Measurements from ENCODE around the gene TMEM255A.

The TMEM255A gene

GRCh38 chrX:120264341-120264740, 46.9 kb downstream of the TMEM255A start:
- TF ChIP-seq GLIS3 (CRISPR knock-in tag; IDR thresholded peaks at IDR 0.05), result no peak
- no peak for TF ChIP-seq CSDC2 (CRISPR knock-in tag; IDR thresholded peaks at IDR 0.05)
- ATAC-seq, result no peak

DNA sequence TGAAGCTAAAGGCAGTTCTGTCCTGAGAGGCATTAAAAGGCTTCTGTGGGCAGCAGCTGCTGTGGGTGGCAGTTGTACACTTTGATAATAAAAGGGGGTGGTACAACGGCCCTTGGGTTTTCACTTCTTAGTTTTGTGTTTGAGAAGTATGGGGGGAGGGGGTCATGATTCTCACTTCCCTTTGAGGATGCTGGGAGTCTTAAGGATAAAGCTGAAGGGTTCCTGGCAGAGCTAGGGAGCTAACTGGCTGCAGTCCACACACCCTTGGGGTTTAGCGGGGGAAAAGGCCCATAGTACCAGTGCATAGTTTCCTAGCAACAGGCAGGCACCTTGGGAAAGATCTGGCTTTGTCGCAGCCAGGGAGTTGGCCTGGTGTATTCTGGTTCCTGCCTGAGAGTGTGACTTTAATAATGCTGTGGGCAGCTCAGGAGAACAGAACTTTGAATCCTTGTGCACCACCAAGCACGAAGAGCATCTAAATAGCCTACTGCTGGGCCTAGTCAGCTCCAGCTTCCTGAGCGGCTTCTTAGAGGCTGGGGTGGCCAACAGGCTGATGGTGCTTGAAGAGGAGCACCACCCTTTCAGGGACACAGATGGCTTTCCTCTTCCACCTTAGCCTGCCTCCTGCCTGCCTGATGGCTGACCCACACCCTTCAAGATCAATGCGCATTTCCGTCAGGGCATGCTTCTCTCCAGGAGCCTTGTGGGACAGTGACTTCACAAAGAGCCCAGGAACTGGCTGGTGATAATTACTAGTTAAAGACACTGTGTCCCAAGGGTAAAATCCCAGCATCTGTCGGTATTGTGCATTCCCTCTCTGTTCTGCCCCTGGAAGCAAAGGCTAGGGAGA, 48.2 kb downstream of the TMEM255A start:
- TF ChIP-seq ZNF8 (CRISPR knock-in tag; IDR thresholded peaks at IDR 0.05) (no peak), ISL1 (CRISPR knock-in tag; IDR thresholded peaks at IDR 0.05) (no peak), ZNF565 (CRISPR knock-in tag; conservative IDR thresholded peaks at IDR 0.05; ENCODE audit: low read depth) (no peak), RARB (CRISPR knock-in tag; IDR thresholded peaks at IDR 0.05) (no peak), ESRRG (CRISPR knock-in tag; IDR thresholded peaks at IDR 0.05) (no peak), GLIS3 (CRISPR knock-in tag; IDR thresholded peaks at IDR 0.05) (no peak), ZNF70 (CRISPR knock-in tag; IDR thresholded peaks at IDR 0.05) (no peak), CSDC2 (CRISPR knock-in tag; IDR thresholded peaks at IDR 0.05) (no peak), PPARA (CRISPR knock-in tag; IDR thresholded peaks at IDR 0.05; ENCODE audit: borderline replicate concordance) (no peak), ZFP30 (CRISPR knock-in tag; IDR thresholded peaks at IDR 0.05) (no peak), SNAI2 (CRISPR knock-in tag; IDR thresholded peaks at IDR 0.05) (no peak), TOX (CRISPR knock-in tag; IDR thresholded peaks at IDR 0.05; ENCODE audit: borderline replicate concordance) (no peak), CREB5 (CRISPR knock-in tag; IDR thresholded peaks at IDR 0.05; ENCODE audit: low read depth) (no peak), BACH2 (CRISPR knock-in tag; IDR thresholded peaks at IDR 0.05; ENCODE audit: borderline replicate concordance) (no peak), ZC3H10 (CRISPR knock-in tag; IDR thresholded peaks at IDR 0.05) (no peak), ZFP3 (CRISPR knock-in tag; IDR thresholded peaks at IDR 0.05) (no peak)
- TF ChIP-seq, protein P1, sequence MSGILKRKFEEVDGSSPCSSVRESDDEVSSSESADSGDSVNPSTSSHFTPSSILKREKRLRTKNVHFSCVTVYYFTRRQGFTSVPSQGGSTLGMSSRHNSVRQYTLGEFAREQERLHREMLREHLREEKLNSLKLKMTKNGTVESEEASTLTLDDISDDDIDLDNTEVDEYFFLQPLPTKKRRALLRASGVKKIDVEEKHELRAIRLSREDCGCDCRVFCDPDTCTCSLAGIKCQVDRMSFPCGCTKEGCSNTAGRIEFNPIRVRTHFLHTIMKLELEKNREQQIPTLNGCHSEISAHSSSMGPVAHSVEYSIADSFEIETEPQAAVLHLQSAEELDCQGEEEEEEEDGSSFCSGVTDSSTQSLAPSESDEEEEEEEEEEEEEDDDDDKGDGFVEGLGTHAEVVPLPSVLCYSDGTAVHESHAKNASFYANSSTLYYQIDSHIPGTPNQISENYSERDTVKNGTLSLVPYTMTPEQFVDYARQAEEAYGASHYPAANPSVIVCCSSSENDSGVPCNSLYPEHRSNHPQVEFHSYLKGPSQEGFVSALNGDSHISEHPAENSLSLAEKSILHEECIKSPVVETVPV (CRISPR knock-in tag; IDR thresholded peaks at IDR 0.05), result no peak
- no peak for ATAC-seq

DNA sequence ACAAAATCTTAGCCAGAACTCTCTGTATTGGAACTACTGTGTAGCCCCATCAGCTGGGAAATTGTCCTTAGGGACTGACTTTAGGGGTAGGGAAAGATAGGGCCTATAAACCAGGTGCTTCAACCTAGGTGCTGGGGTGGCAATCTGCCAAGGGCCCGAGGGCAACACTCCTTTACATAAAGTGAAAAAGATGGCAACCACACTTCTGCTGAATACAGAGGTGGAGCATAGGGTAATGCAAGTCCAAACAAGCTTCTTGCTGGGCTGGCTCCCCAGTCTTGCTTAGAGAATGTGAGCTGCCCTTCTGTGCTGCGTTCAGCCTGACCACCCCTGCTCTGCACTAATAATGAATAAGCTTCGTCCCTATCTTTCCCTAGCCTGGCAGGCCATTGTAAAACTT, 50.9 kb downstream of the TMEM255A start:
- ATAC-seq, result no peak
- TF ChIP-seq ARNTL (CRISPR knock-in tag; IDR thresholded peaks at IDR 0.05; ENCODE audit: borderline replicate concordance, low read depth) (no peak), BACH2 (CRISPR knock-in tag; IDR thresholded peaks at IDR 0.05; ENCODE audit: borderline replicate concordance) (no peak), TSHZ2 (CRISPR knock-in tag; IDR thresholded peaks at IDR 0.05) (no peak), SNAI2 (CRISPR knock-in tag; IDR thresholded peaks at IDR 0.05) (no peak), TOX (CRISPR knock-in tag; IDR thresholded peaks at IDR 0.05; ENCODE audit: borderline replicate concordance) (no peak), OSR1 (CRISPR knock-in tag; IDR thresholded peaks at IDR 0.05) (no peak), ZFP3 (CRISPR knock-in tag; IDR thresholded peaks at IDR 0.05) (no peak), CREB5 (CRISPR knock-in tag; IDR thresholded peaks at IDR 0.05; ENCODE audit: low read depth) (no peak), ZNF565 (CRISPR knock-in tag; conservative IDR thresholded peaks at IDR 0.05; ENCODE audit: low read depth) (no peak), ISL1 (CRISPR knock-in tag; IDR thresholded peaks at IDR 0.05) (no peak), TCF4 (CRISPR knock-in tag; IDR thresholded peaks at IDR 0.05; ENCODE audit: borderline replicate concordance) (no peak), RARB (CRISPR knock-in tag; IDR thresholded peaks at IDR 0.05) (no peak)
- TF ChIP-seq, protein P2, sequence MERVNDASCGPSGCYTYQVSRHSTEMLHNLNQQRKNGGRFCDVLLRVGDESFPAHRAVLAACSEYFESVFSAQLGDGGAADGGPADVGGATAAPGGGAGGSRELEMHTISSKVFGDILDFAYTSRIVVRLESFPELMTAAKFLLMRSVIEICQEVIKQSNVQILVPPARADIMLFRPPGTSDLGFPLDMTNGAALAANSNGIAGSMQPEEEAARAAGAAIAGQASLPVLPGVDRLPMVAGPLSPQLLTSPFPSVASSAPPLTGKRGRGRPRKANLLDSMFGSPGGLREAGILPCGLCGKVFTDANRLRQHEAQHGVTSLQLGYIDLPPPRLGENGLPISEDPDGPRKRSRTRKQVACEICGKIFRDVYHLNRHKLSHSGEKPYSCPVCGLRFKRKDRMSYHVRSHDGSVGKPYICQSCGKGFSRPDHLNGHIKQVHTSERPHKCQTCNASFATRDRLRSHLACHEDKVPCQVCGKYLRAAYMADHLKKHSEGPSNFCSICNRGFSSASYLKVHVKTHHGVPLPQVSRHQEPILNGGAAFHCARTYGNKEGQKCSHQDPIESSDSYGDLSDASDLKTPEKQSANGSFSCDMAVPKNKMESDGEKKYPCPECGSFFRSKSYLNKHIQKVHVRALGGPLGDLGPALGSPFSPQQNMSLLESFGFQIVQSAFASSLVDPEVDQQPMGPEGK (CRISPR knock-in tag; IDR thresholded peaks at IDR 0.05; ENCODE audit: borderline replicate concordance), result no peak
- TF ChIP-seq, protein P1 (CRISPR knock-in tag; IDR thresholded peaks at IDR 0.05), result no peak

All from SK-N-SH treated with all-trans-retinoic acid at 6 μM for 48 hours (cell line).